Measurements from ENCODE around the gene KRTAP10-12. TPM values are rescaled to one million over a fixed set of nuclear protein-coding genes. Genes with fewer than 3 reads are reported as not detected.
"Not testable (repeated sequence)": the region's sequence is repeated elsewhere in the genome, so short reads cannot be mapped to it uniquely, and the experiment has no call there.

The KRTAP10-12 gene
- total RNA-seq, 2 donors from 2014 or later: not detected

DNA sequence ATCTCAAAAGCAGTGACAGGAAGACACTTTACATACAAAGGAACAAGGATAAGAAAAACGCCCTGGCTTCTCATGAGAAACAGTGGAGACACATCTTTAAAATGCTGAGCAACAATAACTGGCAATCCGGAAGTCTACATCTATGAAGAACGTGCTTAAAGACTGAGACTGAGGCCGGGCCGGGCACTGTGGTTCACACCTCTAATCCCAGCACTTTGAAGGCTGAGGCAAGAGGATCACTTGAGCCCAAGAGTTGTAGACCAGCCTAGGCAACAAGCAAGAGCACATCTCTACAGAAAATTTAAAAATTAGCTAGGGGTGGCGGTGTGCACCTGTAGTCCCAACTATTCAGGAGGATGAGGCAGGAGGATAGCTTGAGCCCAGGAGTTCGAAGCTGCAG is 12.9 kb upstream of the KRTAP10-12 start:
- no peak overlapping the region for H3K4me3 ChIP-seq
- H3K4me1 ChIP-seq (replicated peaks): no peaks in the 10 kb centered on the region
- intact Hi-C loops (cut with DNase I): no loop called here
- DNase-seq (ENCODE audit: low spot score): no peak
- H3K27ac ChIP-seq: no peak overlapping the region
- 67% methylated on average over 7 of the region's 7 CpGs for WGBS
- H3K27me3 ChIP-seq (replicated peaks; ENCODE audit: insufficient read depth): peaks cover 5% of the 10 kb centered on the region
- H3K36me3 ChIP-seq: no peaks in the 10 kb centered on the region
- no peaks in the 10 kb centered on the region for H3K9me3 ChIP-seq
- TF ChIP-seq POLR2A (IDR thresholded peaks at IDR 0.05) (no peak), POLR2AphosphoS5 (IDR thresholded peaks at IDR 0.05) (no peak)
- TF ChIP-seq, protein P1, sequence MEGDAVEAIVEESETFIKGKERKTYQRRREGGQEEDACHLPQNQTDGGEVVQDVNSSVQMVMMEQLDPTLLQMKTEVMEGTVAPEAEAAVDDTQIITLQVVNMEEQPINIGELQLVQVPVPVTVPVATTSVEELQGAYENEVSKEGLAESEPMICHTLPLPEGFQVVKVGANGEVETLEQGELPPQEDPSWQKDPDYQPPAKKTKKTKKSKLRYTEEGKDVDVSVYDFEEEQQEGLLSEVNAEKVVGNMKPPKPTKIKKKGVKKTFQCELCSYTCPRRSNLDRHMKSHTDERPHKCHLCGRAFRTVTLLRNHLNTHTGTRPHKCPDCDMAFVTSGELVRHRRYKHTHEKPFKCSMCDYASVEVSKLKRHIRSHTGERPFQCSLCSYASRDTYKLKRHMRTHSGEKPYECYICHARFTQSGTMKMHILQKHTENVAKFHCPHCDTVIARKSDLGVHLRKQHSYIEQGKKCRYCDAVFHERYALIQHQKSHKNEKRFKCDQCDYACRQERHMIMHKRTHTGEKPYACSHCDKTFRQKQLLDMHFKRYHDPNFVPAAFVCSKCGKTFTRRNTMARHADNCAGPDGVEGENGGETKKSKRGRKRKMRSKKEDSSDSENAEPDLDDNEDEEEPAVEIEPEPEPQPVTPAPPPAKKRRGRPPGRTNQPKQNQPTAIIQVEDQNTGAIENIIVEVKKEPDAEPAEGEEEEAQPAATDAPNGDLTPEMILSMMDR (IDR thresholded peaks at IDR 0.05): no peak

DNA sequence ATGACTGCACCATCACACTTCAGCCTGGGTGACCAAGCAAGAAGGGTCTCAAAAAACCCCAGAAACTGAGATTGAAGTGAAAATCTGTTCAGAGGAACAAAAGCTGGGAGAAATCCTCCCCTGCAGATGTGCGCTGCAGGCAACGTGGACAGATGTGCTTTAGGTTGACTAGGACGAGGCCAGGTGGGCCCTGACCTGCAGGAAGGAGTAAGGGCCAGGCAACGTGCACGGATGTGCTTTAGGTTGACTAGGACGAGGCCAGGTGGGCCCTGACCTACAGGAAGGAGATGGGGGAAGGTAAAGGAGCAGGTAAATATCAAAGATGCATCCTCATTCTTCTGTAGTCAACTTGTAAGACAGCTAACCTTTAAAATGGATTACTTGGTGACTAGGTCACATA is 12.5 kb upstream of the KRTAP10-12 start:
- H3K4me1 ChIP-seq (replicated peaks): no peaks in the 10 kb centered on the region
- DNase-seq (ENCODE audit: low spot score): no peak

DNA sequence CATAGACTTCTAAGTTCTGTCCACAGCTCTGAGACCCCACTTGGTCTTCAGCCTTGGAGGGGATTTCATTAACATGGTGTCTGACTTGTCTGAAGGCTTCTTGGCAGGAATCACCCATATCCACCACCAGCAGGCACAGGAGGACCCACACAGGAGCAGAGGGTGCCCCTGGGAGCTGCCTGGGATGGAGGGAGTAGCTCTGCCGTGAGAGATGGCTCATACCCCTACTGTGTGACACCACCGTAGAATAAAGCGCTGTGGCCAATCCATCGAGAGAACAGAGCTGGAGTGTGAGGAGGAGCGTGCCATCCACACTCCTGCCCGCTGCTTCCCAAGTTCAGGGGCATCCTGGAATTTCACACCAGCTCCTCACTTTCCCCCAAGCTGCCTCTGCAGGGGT is 11.9 kb upstream of the KRTAP10-12 start:
- H3K9me3 ChIP-seq; DNase-seq (ENCODE audit: low spot score); H3K27ac ChIP-seq; H3K4me3 ChIP-seq; H3K4me1 ChIP-seq (replicated peaks); H3K27me3 ChIP-seq (replicated peaks; ENCODE audit: insufficient read depth); H3K36me3 ChIP-seq; intact Hi-C loops (cut with DNase I): not testable (repeated sequence)
- WGBS: 66% methylated on average over 6 of the region's 6 CpGs

More for the DNA sequence above, 12.5 kb upstream of the KRTAP10-12 start:
- intact Hi-C loops (cut with DNase I): no loop called here
- 70% methylated on average over 6 of the region's 6 CpGs for WGBS
- Histone ChIP-seq H3K9me3 (no peaks in the 10 kb centered on the region), H3K27me3 (replicated peaks; ENCODE audit: insufficient read depth) (peaks cover 5% of the 10 kb centered on the region), H3K27ac (no peak overlapping the region), H3K36me3 (no peaks in the 10 kb centered on the region), H3K4me3 (no peak overlapping the region)
- TF ChIP-seq POLR2A (IDR thresholded peaks at IDR 0.05): no peak
- TF ChIP-seq POLR2AphosphoS5 (IDR thresholded peaks at IDR 0.05): no peak
- TF ChIP-seq, protein P1 (IDR thresholded peaks at IDR 0.05): no peak

DNA sequence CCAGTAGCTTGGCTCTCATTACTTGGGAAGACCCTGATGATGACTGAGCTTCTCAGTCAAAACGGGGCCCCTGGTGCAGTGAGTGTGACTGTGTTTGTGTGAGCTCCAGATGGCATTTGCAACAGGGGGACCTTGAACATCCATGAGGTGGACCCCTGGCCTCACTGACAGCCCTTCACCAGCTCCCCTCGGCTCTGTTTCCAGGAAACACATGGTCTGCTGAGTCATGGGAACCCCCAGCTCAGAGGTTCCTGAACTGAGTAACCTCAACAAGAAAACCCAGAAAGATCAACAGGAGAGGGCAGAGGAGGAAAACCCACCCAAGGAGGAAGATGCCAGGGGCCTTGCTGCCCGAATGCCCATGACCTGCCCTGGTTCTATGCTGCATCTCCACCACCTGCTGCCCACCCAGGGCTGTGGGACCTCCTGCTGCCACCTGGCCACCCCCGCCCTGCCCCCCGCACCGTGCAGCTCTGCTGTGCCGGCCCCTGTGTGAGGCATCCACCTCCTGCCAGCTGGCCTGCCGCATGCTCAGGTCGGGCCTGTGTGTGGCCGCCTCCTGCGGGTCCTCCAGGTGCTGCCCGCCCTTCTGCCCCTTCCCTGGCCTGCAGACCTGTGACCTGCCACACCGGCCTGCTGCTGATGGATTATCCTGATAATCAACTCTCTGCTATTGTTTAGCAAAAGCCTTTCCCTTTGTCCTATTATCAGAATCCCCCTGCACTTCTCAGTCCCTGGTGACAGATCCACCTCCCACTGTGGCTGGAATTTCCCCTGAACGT is 10.8 kb upstream of the KRTAP10-12 start:
- Histone ChIP-seq H3K36me3 (no peaks in the 10 kb centered on the region), H3K4me1 (replicated peaks) (no peaks in the 10 kb centered on the region), H3K27me3 (replicated peaks; ENCODE audit: insufficient read depth) (peaks cover 5% of the 10 kb centered on the region), H3K4me3 (no peak overlapping the region), H3K9me3 (no peaks in the 10 kb centered on the region), H3K27ac (no peak overlapping the region)
- TF ChIP-seq POLR2AphosphoS5 (IDR thresholded peaks at IDR 0.05) (no peak), POLR2A (IDR thresholded peaks at IDR 0.05) (no peak)
- TF ChIP-seq, protein P1 (IDR thresholded peaks at IDR 0.05): no peak
- DNase-seq (ENCODE audit: low spot score): no peak
- intact Hi-C loops (cut with DNase I): no loop called here
- WGBS: 48% methylated on average over 12 of the region's 14 CpGs

DNA sequence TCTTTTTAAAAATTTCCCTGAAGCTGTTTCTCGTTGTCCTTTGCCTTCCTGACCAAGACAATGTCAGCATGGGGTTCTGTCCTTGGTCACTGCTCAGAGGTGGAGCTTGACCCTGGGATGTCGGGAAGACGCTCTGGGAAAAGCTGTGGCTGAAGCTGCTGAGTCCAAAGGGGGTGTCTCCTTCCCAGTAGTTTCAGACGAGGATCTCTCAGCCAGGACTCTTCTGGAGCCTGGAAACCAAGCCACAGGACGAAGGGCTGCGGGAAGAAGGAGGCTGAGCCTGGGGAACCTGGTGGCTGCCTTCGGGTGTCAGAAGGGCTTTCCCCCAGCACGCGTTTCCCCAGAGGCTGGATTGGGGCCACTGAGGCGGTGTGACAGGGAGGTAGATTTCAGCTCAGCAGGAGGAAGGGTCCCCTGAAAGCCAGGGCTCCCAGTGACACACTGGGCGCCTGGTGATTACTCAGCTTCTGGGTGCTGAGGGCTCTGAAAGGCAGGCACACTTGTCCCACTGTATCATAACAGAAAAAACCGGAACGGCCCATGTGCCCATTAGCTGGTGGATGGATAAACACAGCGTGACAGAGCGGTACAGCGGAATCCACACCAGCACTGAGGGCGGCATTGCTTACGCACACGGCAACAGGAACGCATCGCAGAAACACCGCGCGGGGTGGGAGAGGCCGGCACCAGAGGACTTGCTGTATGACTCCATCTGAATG is 10.0 kb upstream of the KRTAP10-12 start:
- TF ChIP-seq, protein P1 (IDR thresholded peaks at IDR 0.05): no peak
- no peak for TF ChIP-seq POLR2A (IDR thresholded peaks at IDR 0.05)
- no peak for TF ChIP-seq POLR2AphosphoS5 (IDR thresholded peaks at IDR 0.05)
- 59% methylated on average over 25 of the region's 25 CpGs for WGBS
- no peaks in the 10 kb centered on the region for H3K36me3 ChIP-seq
- no peak overlapping the region for H3K27ac ChIP-seq
- intact Hi-C loops (cut with DNase I): no loop called here
- H3K27me3 ChIP-seq (replicated peaks; ENCODE audit: insufficient read depth): peaks cover 5% of the 10 kb centered on the region
- peak; percentile 3 for DNase-seq (ENCODE audit: low spot score)
- no peak overlapping the region for H3K4me3 ChIP-seq
- H3K9me3 ChIP-seq: no peaks in the 10 kb centered on the region
- H3K4me1 ChIP-seq (replicated peaks): no peaks in the 10 kb centered on the region

Measured in prostate gland (tissue), 2 donors.